Aorta (tissue), 5 donors: Measurements from ENCODE around the gene ACSM6. TPM values are rescaled to one million over a fixed set of nuclear protein-coding genes. Genes with fewer than 3 reads are reported as not detected.
A peak's percentile ranks its signal among the peaks of the same experiment; 100 is the strongest.
"Not testable (repeated sequence)": the region's sequence is repeated elsewhere in the genome, so short reads cannot be mapped to it uniquely, and the experiment has no call there.

Experiments
- ATAC-seq: fragments of 200-7000 bp; cut with Tn5 transposase; one replicate; pipeline ENCODE4 v1.9.1; 2022; ENCODE audit warnings: moderate library complexity; ENCODE audit not compliant: low FRiP score
- DNase-seq, 2 donors: peaks; one replicate each; pipeline ENCODE4 v3.0.0-alpha.2; 2020
- H3K27ac ChIP-seq, 2 donors: one replicate each; pipeline ENCODE4 v1.5.1; 2013; ENCODE audit warnings: low read length in 2 of 2, mild to moderate bottlenecking in 2 of 2, moderate library complexity in 2 of 2, control low read depth in 1 of 2, inconsistent platforms in 1 of 2, low read depth in 1 of 2
- H3K27me3 ChIP-seq, 2 donors: one replicate each; pipeline ENCODE4 v1.6.1; 2013; ENCODE audit warnings: control low read depth in 1 of 2, low read length in 1 of 2, mild to moderate bottlenecking in 1 of 2, moderate library complexity in 1 of 2; ENCODE audit not compliant: insufficient read depth in 2 of 2, control insufficient read depth in 1 of 2
- H3K36me3 ChIP-seq, 2 donors: one replicate each; pipeline ENCODE4 v1.6.1; 2013; ENCODE audit warnings: control low read depth in 1 of 2, low read length in 1 of 2, mild to moderate bottlenecking in 1 of 2; ENCODE audit not compliant: insufficient read depth in 2 of 2, control insufficient read depth in 1 of 2
- H3K4me1 ChIP-seq, 2 donors: one replicate each; pipeline ENCODE4 v1.6.1; 2013; ENCODE audit warnings: low read length in 2 of 2, control low read depth in 1 of 2, mild to moderate bottlenecking in 1 of 2, moderate library complexity in 1 of 2; ENCODE audit not compliant: insufficient read depth in 2 of 2, control insufficient read depth in 1 of 2
- H3K4me3 ChIP-seq, 2 donors: one replicate each; pipeline ENCODE4 v1.5.1; 2013; ENCODE audit warnings: low read length in 2 of 2, control low read depth in 1 of 2, mild to moderate bottlenecking in 1 of 2
- H3K9me3 ChIP-seq: one replicate; pipeline ENCODE4 v1.6.1; 2013; ENCODE audit warnings: mild to moderate bottlenecking, low read length; ENCODE audit not compliant: control insufficient read depth
- WGBS, 2 donors: extraction: QIAGEN DNeasy Blood & Tissue Kit; methylation state at CpG; one replicate each; pipeline ENCODE4 v1.1.7; 2013; 5-methylcytosine and 5-hydroxymethylcytosine counted together
- intact Hi-C, 2 donors: fragments of 100-400 bp; cut with DNase I; formaldehyde crosslinking; loops; one replicate each; pipeline versions ENCODE4 v1.14.2 to v1.15.0; 2022
- polyA plus RNA-seq, 2 donors: library from polyadenylated mRNA; stranded (reverse); fragments of 200-250 nt; gene quantifications; one replicate each; pipeline ENCODE4 v1.2.3, GENCODE V29; 2013
- total RNA-seq, 2 donors: library from RNA; stranded (reverse); fragmentation: NEBNext Ultra II Directional; extraction: Animal tissue kit (Norgen Biotek cat#: 25700); gene quantifications; one replicate each; pipeline ENCODE4 v1.2.1, GENCODE V29; 2021
- donor health status: healthy with polysubstance abuse.
- donor health status: Bipolar disorder and iron deficiency.
- donor health status: DM: no; HTN: no; CAD: no.
- donor health status: DM: no; HTN: no; CAD: no.
- donor health status: DM: yes; HTN: yes; CAD: no.

ACSM6 gene
- total and polyA plus RNA-seq, 4 donors: 0.99 TPM; not detected in 3

GRCh38 chr10:95178797-95179196 is 15.2 kb upstream of the ACSM6 start:
- intact Hi-C loops: no loop called here
- Histone ChIP-seq H3K27me3 (no peaks in the 10 kb centered on the region), H3K27ac (no peak overlapping the region), H3K4me1 (no peaks in the 10 kb centered on the region), H3K36me3 (no peaks in the 10 kb centered on the region), H3K9me3 (no peaks in the 10 kb centered on the region), H3K4me3 (no peak overlapping the region)
- no peak for DNase-seq
- WGBS, 2 donors: 88% methylated on average over 1 of the region's 1 CpG
- ATAC-seq: no peak

- ATAC-seq (no peak), DNase-seq (no peak)
- no peak overlapping the region for H3K27ac ChIP-seq
- H3K27me3 ChIP-seq: no peaks in the 10 kb centered on the region
- H3K9me3 ChIP-seq: no peaks in the 10 kb centered on the region
- H3K4me3 ChIP-seq: no peak overlapping the region
- H3K4me1 ChIP-seq: no peaks in the 10 kb centered on the region
- 35 to 41% methylated on average over 2 of the region's 2 CpGs for WGBS, 2 donors
- H3K36me3 ChIP-seq: no peaks in the 10 kb centered on the region
- intact Hi-C loops: loop anchor here in 1 of 2 donors (5.0 kb wide), 1 partner anchor 61 kb away; no protein-coding TSS in a partner anchor
Measured at GRCh38 chr10:95181726-95182125, 12.3 kb upstream of the ACSM6 start.

DNA sequence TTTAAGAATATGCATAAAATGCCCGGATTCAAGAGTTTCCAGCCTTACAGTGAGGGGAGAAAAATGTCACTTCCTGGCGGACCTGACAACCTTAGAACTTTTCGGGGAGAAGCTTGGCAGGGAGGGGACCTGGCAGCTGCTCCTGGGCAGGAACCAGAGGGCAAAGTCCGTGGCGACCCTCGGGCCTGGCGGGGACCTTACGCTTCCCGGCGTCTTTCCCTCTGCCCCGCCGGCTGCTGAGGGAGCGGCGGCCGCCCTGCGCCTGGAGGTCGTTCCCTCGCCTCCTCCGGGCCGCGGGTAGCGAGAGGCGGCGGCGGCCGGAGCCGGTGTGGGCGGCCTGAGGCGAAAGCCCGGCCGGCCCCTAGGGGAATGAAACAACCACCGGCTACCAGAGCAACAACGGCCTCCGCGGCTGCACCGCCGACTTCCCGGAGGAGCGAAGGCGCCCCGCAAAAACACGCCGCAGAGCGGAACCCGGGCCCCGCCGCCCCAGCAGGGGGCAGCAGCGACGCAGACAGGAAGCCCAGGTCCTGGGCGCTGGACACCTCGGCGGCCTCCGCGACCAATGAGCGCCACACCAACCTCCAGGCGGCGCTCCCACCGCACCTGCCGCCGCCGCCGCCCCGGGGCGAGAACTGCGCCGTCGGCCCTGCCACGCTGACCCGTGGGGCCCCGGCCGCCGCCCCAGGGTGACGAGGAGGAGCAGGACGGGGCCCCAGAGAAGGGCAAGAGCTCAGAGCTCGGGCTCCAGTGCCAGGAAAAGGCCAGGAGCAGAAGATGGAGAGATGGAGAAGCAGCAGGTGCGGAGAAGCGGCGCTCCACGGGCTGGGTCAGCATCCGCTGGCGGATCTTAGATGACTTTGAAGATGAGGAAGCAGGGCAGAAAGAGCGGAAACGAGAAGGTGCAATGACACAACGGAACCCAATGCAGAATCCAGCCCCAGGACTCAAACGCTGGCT is 10.5 kb upstream of the ACSM6 start:
- no peaks in the 10 kb centered on the region for H3K9me3 ChIP-seq
- WGBS, 2 donors: 4% methylated on average over 75 to 85 of the region's 85 CpGs
- H3K36me3 ChIP-seq: no peaks in the 10 kb centered on the region
- ATAC-seq: peak; percentile 97
- no peaks in the 10 kb centered on the region for H3K4me1 ChIP-seq
- peak overlapping the region in 1 of 2 donors; percentile 72 for H3K27ac ChIP-seq
- peak overlapping the region; percentile 39 to 76 for H3K4me3 ChIP-seq
- peak; percentile 90 to 97 for DNase-seq
- no peaks in the 10 kb centered on the region for H3K27me3 ChIP-seq
- intact Hi-C loops: loop anchor here in 1 of 2 donors (5.0 kb wide), 1 partner anchor 59 kb away; no protein-coding TSS in a partner anchor

DNA sequence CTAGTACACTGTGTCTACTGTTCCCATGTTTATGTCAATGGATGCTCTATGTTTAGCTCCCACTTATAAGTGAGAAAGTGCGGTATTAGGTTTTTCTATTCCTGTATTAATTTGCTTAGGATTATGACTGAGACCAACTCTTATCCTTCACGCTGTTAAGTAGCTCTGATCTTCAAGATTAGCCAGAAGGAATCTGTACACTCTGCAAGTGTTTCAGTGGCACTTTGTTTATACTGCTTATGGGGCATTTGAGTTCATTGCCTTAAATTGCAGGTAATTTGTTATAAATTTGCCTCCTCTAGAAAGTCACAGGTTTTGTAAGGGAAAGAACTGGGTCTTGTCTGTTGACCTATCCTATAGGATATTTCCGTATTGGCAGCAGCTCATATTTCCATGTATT is 6.4 kb upstream of the ACSM6 start:
- no peaks in the 10 kb centered on the region for H3K27me3 ChIP-seq
- no peaks in the 10 kb centered on the region for H3K9me3 ChIP-seq
- H3K4me1 ChIP-seq: no peaks in the 10 kb centered on the region
- DNase-seq: no peak
- H3K4me3 ChIP-seq: no peak overlapping the region
- H3K36me3 ChIP-seq: no peaks in the 10 kb centered on the region
- H3K27ac ChIP-seq: no peak overlapping the region
- no peak for ATAC-seq
- 95 to 96% methylated on average over 3 of the region's 3 CpGs for WGBS, 2 donors
- intact Hi-C loops: loop anchor here (5.0 kb wide), 2 partner anchors 55 to 175 kb away; no protein-coding TSS in a partner anchor

DNA sequence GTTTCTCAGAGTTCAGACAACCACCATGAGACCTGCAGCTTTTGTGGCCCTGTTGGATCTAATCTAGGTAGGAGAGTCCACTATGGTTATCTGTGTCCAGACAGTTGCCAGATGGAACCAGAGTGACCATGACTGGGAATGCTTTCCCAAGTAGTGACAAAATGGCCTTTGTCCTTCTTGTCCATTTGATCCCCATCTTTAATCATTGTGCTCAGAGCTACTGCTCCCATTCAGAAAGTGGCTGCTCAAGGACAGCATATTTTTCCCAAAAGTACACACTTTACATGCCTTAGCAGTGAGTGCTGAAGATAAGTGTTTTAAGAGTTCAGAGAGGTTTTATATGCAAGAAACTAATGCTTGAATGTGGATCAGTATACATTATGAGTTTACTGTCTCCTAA is 5.4 kb upstream of the ACSM6 start:
- Histone ChIP-seq H3K4me1 (peaks cover 0 to under 1% of the 10 kb centered on the region in 2 donors), H3K27me3 (no peaks in the 10 kb centered on the region), H3K4me3 (no peak overlapping the region), H3K9me3 (no peaks in the 10 kb centered on the region), H3K27ac (no peak overlapping the region), H3K36me3 (no peaks in the 10 kb centered on the region)
- DNase-seq (no peak), ATAC-seq (no peak)
- intact Hi-C loops: loop anchor here (5.0 kb wide), 2 partner anchors 54 to 174 kb away; no protein-coding TSS in a partner anchor

- no peak overlapping the region for H3K4me3 ChIP-seq
- no peaks in the 10 kb centered on the region for H3K9me3 ChIP-seq
- no peak for ATAC-seq
- intact Hi-C loops: no loop called here
- DNase-seq: no peak
- no peaks in the 10 kb centered on the region for H3K27me3 ChIP-seq
- peaks cover 0 to 4% of the 10 kb centered on the region in 2 donors for H3K4me1 ChIP-seq
- no peak overlapping the region for H3K27ac ChIP-seq
- 42 to 48% methylated on average over 3 of the region's 3 CpGs for WGBS, 2 donors
- H3K36me3 ChIP-seq: no peaks in the 10 kb centered on the region
Measured at GRCh38 chr10:95196046-95196445, 2.0 kb downstream of the ACSM6 start.

- intact Hi-C loops: loop anchor here in 1 of 2 donors (5.0 kb wide), 1 partner anchor 41 kb away; no protein-coding TSS in a partner anchor
- 75 to 79% methylated on average over 4 of the region's 4 CpGs for WGBS, 2 donors
- Histone ChIP-seq H3K9me3 (no peaks in the 10 kb centered on the region), H3K4me3 (no peak overlapping the region), H3K4me1 (no peaks in the 10 kb centered on the region), H3K27ac (no peak overlapping the region), H3K36me3 (no peaks in the 10 kb centered on the region), H3K27me3 (no peaks in the 10 kb centered on the region)
- ATAC-seq: no peak
- DNase-seq: no peak
Measured at GRCh38 chr10:95201736-95202135, 7.7 kb downstream of the ACSM6 start.

DNA sequence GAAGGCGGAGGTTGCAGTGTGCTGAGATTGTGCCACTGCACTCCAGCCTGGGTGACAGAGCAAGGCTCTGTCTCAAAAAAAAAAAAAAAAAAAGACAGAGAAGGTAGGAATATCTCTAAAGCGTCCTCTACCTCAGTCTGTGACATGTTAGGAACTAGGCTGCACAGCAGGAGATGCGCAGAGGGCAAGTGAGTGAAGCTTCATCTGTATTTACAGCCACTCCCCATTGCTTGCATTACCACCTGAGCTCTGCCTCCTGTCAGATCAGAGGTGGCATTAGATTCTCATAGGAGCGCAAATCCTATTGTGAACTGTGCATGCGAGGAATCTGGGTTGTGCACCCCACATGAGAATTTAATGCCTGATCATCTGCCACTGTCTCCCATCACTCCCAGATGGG is 8.8 kb downstream of the ACSM6 start:
- intact Hi-C loops: loop anchor here in 1 of 2 donors (5.0 kb wide), 1 partner anchor 39 kb away; no protein-coding TSS in a partner anchor
- H3K4me1 ChIP-seq, H3K9me3 ChIP-seq, H3K36me3 ChIP-seq, H3K27me3 ChIP-seq, DNase-seq, H3K27ac ChIP-seq, H3K4me3 ChIP-seq, ATAC-seq: not testable (repeated sequence)
- WGBS, 2 donors: 87 to 99% methylated on average over 5 of the region's 5 CpGs
